Progenitor cell of endocrine pancreas (in vitro differentiated cells): ENCODE data around the gene FGD5. TPM values are rescaled to one million over a fixed set of nuclear protein-coding genes. Genes with fewer than 3 reads are reported as not detected.

ENCODE experiments used
- DNase-seq: peaks from one replicate; pipeline ENCODE4 v3.0.0; 2021; ENCODE audit warnings: low spot score; ENCODE audit not compliant: unreplicated experiment
- H3K27ac Mint-ChIP-seq: 2 replicates; pipeline ENCODE4 v1.8.0; 2021; ENCODE audit warnings: mild to moderate bottlenecking, moderate library complexity, mixed read lengths
- H3K27me3 Mint-ChIP-seq: 2 replicates; pipeline ENCODE4 v1.8.0; 2021; ENCODE audit warnings: mixed read lengths
- H3K36me3 Mint-ChIP-seq: 2 replicates; pipeline ENCODE4 v1.8.0; 2022; ENCODE audit warnings: mixed read lengths; ENCODE audit not compliant: insufficient read depth
- H3K4me1 Mint-ChIP-seq: 2 replicates; pipeline ENCODE4 v1.8.0; 2021; ENCODE audit warnings: low read depth, mixed read lengths
- H3K4me3 Mint-ChIP-seq: 2 replicates; pipeline ENCODE4 v1.8.0; 2021; ENCODE audit warnings: low read depth, mild to moderate bottlenecking, moderate library complexity, mixed read lengths
- H3K9me3 Mint-ChIP-seq: 2 replicates; pipeline ENCODE4 v1.8.0; 2021; ENCODE audit warnings: low read depth, mixed read lengths
- CTCF ChIP-seq: fragments of 200-600 bp; sonication (generic); IDR thresholded peaks from one replicate; pipeline ENCODE4 v1.5.0; 2021; ENCODE audit warnings: antibody characterized with exemption, mild to moderate bottlenecking; ENCODE audit not compliant: unreplicated experiment
- total RNA-seq: library from RNA; stranded (reverse); gene quantifications from 2 replicates; pipeline ENCODE4 v1.2.1, GENCODE V29; 2021

The FGD5 gene
- total RNA-seq, 1 donor from 2014 or later: 0.17 TPM

GRCh38 chr3:14874784-14875183 is 56.0 kb downstream of the FGD5 start:
- H3K9me3 Mint-ChIP-seq: no peaks in the 10 kb centered on the region
- no peak for DNase-seq
- H3K4me1 Mint-ChIP-seq: peaks cover 11% of the 10 kb centered on the region
- H3K4me3 Mint-ChIP-seq: no peak overlapping the region
- H3K27me3 Mint-ChIP-seq: peaks cover 31% of the 10 kb centered on the region
- TF ChIP-seq CTCF: no peak
- H3K27ac Mint-ChIP-seq: no peak overlapping the region
- no peaks in the 10 kb centered on the region for H3K36me3 Mint-ChIP-seq

- peaks cover 11% of the 10 kb centered on the region for H3K4me1 Mint-ChIP-seq
- peak overlapping the region; percentile 46 for H3K27ac Mint-ChIP-seq
- H3K27me3 Mint-ChIP-seq: peaks cover 27% of the 10 kb centered on the region
- no peak for TF ChIP-seq CTCF
- no peaks in the 10 kb centered on the region for H3K9me3 Mint-ChIP-seq
- H3K4me3 Mint-ChIP-seq: no peak overlapping the region
- DNase-seq: no peak
- H3K36me3 Mint-ChIP-seq: no peaks in the 10 kb centered on the region
Observed at GRCh38 chr3:14875411-14876175, 56.8 kb downstream of the FGD5 start.

- Mint-ChIP-seq H3K27ac (no peak overlapping the region), H3K36me3 (no peaks in the 10 kb centered on the region), H3K9me3 (no peaks in the 10 kb centered on the region), H3K4me3 (no peak overlapping the region), H3K27me3 (peaks cover 25% of the 10 kb centered on the region), H3K4me1 (peaks cover 11% of the 10 kb centered on the region)
- no peak for TF ChIP-seq CTCF
- DNase-seq: no peak
Observed at GRCh38 chr3:14876921-14877333, 58.2 kb downstream of the FGD5 start.

- no peaks in the 10 kb centered on the region for H3K9me3 Mint-ChIP-seq
- no peak for DNase-seq
Observed at GRCh38 chr3:14877469-14877868, 58.7 kb downstream of the FGD5 start.

More at GRCh38 chr3:14877469-14877868, 58.7 kb downstream of the FGD5 start:
- no peak for TF ChIP-seq CTCF
- Mint-ChIP-seq H3K4me1 (peaks cover 7% of the 10 kb centered on the region), H3K27ac (no peak overlapping the region), H3K36me3 (no peaks in the 10 kb centered on the region), H3K4me3 (no peak overlapping the region), H3K27me3 (peaks cover 22% of the 10 kb centered on the region)
